GM19438 (cell line): ENCODE results near the gene KAT6B.

Experiments
- ATAC-seq: cut with Tn5 transposase; IDR thresholded peaks from one replicate; pipeline ENCODE4 v1.9.1; 2021; ENCODE audit warnings: low read depth; ENCODE audit not compliant: unreplicated experiment

Gene KAT6B

DNA sequence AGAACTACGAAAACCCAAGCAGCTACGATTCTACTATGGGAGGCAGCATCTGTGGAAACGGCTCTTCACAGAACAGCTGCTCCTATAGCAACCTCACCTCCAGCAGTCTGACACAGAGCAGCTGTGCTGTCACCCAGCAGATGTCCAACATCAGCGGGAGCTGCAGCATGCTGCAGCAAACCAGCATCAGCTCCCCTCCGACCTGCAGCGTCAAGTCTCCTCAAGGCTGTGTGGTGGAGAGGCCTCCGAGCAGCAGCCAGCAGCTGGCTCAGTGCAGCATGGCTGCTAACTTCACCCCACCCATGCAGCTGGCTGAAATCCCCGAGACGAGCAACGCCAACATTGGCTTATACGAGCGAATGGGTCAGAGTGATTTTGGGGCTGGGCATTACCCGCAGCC lies 203.5 kb downstream of the KAT6B start:
- ATAC-seq, result no peak

- no peak for ATAC-seq
These were observed 204.0 kb downstream of the KAT6B start for GRCh38 chr10:75030371-75030770.

GRCh38 chr10:75032119-75032518 lies 205.7 kb downstream of the KAT6B start:
- no peak for ATAC-seq

DNA sequence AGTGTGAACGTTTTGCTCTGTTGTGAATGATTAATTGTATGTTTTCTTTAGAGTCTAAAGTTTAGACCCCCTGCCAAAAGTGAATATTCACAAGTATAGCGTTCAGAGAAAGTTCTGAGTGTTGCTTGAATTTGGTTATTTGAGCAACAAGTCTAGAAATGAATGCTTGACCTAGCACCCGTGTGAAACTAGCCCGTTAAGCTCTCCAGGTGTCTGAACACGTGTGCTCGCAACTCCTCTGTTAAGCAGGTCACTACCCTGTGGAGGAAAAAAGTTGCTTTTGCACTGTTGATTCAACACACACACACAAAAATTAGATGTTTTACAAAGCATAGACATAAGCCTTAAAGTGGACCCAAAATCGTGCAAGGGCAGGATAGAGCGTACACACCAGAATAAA lies 206.4 kb downstream of the KAT6B start:
- no peak for ATAC-seq

DNA sequence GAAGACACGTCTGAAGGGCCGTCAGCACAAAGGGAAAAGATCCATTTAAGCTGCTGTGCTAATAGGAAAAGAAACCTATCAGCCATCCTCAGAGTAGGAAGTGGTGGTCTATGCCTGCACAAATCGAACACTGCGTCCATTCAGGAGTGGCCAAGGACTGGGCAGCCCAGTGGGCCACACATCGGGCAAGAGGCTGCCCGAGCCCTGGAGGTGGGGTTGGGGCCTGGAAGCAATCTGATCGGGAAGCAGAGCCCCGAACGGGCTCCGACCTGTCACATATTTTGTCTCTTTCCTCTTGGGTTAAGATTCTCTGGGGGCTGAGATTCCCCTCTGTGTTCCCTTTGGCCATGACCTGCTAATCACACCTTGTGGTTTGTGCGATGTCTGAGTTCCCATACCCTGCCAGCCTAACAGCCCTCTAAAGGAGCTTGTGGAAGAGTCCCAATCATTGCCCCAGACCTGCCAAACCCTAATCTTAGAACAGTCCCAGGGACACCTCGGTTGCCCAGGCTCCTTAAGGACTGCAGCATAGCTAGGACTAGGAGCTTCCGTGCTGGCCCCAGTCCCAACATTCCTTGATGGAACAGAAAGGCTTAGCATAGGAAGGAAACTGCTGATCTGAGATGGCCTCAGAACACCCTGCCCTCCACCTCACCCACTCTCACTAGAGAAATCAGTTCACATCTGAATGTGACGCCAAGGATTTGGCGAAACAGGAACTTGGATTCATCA lies 207.2 kb downstream of the KAT6B start:
- no peak for ATAC-seq

DNA sequence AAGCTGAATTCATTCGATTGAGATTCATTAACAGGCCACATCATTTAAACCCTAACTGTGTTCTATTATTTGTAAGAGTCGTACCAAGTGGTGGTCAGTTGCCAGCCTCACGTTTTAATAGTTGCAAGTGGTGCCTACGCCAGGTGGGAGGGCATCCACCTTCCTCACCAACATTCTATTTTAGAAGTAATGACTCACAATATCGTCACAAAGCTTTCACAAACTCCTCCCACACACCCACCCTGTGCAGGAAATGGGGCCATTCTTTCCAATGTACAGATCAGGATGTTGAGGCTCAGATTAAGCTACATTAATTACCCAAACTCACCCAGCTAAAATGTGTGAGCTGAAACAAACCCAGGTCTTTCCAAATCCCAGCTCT lies 207.7 kb downstream of the KAT6B start:
- no peak for ATAC-seq

DNA sequence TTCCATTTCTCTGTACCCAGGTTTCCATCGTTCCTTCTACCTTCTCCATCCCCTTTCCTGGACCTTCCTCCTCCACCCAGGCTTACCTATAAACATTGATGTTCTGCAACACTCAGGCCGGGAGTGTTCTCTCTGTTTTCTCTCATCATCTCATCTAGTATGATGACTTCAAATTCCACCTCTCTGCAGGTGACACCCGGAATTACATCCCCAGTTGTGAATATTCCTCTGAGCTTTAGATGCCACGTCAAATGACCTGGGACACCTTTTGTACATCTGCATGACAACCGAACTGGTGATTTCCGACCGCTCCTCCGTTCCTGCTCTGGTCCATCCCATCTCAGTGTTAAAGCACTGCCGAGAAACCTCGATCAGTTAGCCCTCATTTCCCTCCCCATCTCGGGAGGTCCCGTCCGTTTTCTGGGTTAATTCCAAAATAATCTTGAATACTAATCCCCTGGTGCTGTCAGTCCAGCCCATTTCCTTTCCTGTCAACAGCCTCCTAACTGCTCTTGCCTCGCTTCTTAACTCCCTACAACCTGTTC lies 208.4 kb downstream of the KAT6B start:
- no peak for ATAC-seq

DNA sequence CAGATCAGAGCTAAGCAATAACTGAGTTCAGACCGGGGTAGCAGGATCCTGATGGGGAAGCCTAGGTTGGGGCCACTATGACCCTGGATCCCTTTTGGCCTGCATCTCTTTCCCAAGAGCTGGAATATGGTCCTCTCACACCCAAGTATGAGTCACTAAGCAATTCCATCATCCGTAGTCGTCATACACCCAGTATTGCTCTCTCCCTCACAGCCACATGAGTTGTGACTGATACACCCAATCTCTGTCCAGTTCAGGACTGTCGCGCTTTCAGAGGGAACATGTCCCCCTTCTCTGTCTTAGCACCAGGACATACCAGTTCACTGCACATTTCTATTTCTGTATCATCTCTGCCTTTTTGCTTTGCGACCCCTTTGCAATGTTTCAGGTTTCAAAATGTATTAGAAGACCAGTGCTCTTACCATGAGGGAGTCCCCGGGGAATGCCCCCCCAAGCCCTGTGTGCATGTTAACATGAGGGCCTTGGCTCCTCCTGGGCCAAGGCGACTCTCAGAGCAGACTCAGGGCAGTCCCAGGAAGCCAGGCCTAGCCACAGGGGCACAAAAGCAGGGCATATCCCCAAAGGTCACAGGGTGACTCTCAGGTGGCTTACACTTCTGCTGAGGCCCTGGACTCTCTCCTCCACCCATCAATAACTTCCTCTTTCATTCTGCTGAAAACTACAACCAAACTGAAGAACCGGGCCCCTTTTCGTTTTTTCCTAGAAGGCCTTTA lies 209.7 kb downstream of the KAT6B start:
- no peak for ATAC-seq

DNA sequence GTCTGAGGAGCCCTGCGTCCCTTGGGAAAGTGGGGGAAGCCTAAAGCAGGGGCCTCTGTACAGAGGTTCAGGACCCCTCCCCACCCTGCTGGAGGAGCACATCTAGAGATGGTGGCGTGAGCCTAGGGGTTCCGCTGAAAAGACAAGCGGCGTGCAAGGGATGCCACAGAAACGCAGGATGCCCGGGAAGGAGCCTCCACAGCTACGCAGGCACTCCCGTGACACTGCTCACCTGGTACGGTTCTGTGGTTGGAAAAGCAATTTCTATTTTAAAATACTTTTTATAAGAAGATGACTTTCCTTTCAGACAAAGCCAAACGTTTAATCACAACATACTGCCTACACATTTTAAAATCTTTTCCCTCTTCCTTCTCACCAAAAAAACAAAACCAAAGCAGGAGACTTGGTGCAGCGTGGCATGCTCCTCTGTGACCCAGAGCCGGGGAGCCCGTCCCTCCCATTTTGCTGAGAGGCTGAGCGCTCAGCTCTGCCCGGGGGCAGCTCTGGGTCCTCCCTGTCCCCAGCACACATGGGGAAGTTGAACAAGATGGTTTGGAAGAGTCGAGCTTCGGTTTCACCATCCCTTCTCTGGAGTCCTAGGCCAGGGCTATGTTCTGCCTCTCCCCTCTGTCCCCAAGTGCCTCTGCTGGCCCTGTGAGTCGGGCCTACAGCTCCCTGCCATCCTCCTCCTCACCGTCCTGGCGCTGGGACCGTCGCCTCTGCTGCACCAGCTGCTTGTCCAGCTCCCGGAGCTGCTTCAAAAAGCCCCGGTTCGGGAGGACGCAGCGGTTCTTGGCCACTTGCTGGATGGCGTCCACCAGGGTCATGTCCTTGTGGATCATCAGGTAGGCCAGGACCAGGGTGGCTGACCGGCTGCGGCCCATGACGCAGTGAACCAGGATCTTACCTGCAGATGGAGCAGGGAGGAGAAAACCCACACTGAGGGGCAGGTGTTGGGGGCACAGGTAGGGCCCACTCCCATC lies 211.1 kb downstream of the KAT6B start:
- no peak for ATAC-seq

- no peak for ATAC-seq
These were observed 211.9 kb downstream of the KAT6B start for GRCh38 chr10:75038335-75038734.

DNA sequence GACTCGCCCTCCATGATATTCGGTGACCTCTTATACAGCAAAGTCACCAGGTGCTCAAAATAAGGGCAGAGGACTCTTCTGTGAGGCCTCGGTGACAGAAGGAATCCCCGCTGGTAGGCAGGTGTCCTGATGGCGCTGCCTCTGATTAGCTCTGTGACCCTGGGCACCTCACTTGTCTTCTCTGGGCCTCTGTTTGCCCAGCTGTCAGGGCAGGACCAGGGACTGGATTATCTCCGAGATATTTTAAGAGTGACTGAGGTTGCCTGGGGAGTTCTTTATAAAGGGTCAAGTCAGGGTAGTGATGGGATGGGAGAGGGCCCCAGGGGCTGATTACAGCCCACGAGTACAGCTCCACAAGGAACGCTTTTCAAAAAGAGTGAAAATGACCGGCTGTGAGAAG lies 214.2 kb downstream of the KAT6B start:
- no peak for ATAC-seq

DNA sequence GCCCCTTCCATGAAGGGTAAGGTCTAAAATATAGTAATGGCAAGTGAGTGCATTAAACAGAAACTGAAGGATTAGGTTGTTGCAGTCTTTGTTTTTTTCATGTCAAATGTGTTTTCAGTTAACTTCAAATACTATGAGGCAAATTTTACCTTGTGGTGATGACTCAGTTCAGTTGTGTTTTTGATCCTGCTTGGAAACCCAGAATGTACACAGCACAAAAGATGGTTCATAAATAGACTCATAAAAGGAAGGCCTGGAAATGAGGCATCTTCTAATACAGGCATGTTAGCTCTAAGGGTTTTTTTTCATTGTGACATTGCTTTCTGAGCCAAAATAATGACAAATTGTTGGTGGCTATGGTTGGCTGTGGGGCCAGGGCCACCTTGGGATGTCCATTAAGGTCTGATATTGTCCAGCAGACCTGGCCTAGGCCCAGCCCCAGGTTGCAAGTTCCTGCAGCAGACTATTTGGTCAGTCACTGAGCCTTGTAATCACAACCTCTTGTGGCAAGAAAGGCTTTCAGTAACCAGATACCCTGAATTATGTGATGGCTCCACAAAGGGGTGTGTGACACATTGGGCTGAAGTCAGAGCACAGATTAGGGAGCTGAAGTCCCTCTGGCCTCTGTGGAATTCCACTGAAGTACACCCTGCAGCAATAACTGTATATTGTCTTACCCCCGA lies 216.0 kb downstream of the KAT6B start:
- no peak for ATAC-seq

DNA sequence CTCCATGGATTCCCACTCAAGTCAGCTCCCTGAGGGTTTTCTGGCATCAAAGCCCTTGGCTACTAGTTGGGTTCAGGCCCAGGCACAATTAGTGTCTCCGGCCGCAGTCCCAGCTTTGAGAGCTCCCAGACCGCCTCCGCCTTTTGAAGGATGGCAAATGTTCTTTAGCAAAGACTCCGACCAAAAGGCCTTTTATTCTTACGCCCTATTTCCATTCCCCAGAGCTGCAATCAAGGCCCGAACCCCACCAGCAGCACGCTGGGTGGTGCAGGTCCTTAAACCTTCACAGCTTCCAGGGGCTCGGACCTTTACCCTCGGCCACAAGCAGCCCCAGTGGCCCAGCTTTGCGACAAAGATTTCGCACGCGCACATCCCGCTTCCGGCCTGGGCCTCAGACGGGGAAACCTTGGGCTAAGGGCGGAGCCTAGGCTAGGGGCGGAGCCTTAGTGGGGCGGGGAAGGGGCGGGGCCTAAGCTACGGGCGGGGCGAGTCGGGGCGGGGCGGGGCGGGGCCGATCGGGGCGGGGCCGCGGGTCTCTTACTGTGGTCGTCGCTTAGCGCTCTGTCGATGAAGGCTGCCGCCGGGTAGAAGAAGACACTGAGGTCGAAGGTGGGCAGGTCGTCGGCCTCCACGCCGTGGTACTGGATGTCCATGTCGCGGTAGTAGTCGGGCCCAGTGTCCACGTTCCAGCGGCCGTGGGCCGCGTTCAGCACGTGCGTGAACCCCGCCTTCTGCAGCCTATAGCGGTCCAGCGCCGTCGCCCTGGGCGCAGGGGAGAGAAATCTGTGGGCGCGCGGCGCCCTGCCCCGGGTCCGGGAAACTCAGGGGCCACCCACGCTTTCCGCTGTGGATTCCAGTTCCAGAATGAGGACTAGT lies 217.1 kb downstream of the KAT6B start:
- ATAC-seq, result no peak

DNA sequence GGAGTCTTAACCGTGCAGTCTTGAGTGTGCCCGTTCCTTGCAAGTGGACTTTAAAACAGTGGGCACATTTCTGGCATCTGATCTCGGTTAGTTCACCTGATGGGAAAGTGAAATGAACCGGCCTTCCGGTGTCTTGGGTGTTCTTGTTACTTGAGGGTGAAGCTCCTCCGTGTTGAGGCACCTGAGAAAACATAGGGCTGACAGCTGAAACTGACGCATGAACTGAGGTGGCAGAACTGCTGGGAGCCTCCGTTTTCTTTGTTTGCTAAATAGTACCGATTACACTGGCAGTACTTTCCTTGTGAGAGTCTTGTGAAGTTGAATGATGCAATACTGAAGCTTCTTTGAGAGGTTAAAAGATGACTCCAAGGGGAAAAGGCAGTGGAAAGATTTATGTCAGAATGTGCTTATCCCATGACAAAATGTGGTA lies 222.3 kb downstream of the KAT6B start:
- ATAC-seq, result no peak

- ATAC-seq, result no peak
These were observed 223.1 kb downstream of the KAT6B start for GRCh38 chr10:75049316-75050148.

- no peak for ATAC-seq
These were observed 223.9 kb downstream of the KAT6B start for GRCh38 chr10:75050149-75050919.

- no peak for ATAC-seq
These were observed 224.9 kb downstream of the KAT6B start for GRCh38 chr10:75051308-75051707.
